ENCODE measurements around the gene MOXD1. TPM values are rescaled to one million over a fixed set of nuclear protein-coding genes. Genes with fewer than 3 reads are reported as not detected.
"Not testable (repeated sequence)": the region's sequence is repeated elsewhere in the genome, so short reads cannot be mapped to it uniquely, and the experiment has no call there.

MOXD1 gene
- total RNA-seq, 2 experiments from 2014 or later: not detected

DNA sequence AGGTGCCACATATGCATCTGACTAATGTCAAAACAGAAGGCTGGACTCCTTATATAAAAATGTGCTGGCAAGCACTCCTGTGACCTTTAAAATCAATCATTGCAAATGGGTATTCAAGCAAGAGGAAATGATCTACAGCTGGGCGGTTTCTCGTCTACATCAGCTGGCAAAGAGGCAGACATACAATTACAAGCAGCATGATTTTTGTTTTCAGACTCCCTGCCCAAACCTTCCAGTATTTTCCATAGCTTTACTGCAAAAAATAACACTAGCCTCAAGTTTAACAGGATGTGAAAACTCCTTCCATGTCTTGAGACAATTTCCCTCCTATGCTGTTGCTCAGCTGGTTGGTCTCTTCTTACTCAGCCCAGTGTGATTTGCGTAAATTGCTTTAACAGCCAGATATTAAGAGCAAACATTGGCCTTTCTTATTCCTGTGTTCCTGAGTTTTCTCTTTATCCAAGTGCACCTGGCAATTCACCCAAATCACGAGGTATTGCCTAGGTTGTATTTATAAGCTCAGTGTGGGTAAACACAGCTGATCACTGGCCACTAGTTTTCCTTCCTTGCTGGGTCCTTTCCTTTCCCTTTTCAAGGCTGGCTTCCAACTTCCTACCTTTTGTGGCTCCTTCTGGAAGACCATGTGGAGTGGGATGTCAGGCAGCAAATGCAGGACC, 130.4 kb downstream of the MOXD1 start:
- Mint-ChIP-seq H3K27me3 (peaks cover 6% of the 10 kb centered on the region), H3K4me1 (no peaks in the 10 kb centered on the region), H3K27ac (no peak overlapping the region), H3K4me3 (no peak overlapping the region), H3K36me3 (no peaks in the 10 kb centered on the region), H3K9me3 (no peaks in the 10 kb centered on the region)
- no peak for ATAC-seq (ENCODE audit: low read depth)
- POLR2A ChIA-PET: no interaction called here
- no peak for DNase-seq

DNA sequence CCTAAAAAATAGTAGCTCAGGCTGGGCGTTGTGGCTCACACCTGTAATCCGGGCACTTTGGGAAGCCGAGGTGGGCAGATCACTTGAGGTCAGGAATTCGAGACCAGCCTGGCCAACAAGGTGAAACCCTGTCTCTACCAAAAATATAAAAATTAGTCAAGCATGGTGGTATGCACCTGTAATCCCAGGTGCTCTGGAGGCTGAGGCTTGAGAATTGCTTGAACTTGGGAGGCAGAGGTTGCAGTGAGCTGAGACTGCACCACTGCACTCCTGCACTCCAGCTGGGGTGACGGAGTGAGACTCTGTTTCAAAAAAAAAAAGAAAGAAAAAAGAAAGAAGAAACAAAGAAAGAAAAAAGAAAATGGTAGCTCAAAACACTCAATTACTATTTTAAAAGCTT, 132.6 kb downstream of the MOXD1 start:
- H3K4me1 Mint-ChIP-seq; H3K9me3 Mint-ChIP-seq; H3K4me3 Mint-ChIP-seq; H3K36me3 Mint-ChIP-seq; DNase-seq; H3K27me3 Mint-ChIP-seq; H3K27ac Mint-ChIP-seq; ATAC-seq (ENCODE audit: low read depth); POLR2A ChIA-PET: not testable (repeated sequence)

DNA sequence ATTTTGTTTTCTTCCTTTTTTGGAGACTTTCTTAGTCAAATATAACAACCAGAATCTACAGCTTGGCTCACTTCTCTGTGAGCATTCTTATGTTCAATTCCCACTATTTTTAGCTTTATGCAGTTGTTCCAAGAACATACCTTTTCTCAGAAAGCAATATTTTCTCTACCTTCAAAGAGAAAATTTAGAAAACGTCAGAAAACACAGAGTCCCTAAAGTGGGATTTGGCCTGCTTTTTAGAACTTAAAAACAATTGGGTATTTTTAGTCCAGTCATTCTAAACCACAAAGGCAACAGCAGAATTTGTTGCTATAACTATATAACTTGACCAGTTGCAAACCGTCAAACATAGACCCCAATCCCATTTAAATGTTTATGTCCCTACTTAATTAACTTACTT, 133.1 kb downstream of the MOXD1 start:
- H3K27ac Mint-ChIP-seq: no peak overlapping the region
- no peaks in the 10 kb centered on the region for H3K9me3 Mint-ChIP-seq
- peaks cover 6% of the 10 kb centered on the region for H3K27me3 Mint-ChIP-seq
- no peak overlapping the region for H3K4me3 Mint-ChIP-seq
- H3K36me3 Mint-ChIP-seq: no peaks in the 10 kb centered on the region
- POLR2A ChIA-PET: no interaction called here
- no peaks in the 10 kb centered on the region for H3K4me1 Mint-ChIP-seq
- no peak for DNase-seq
- ATAC-seq (ENCODE audit: low read depth): no peak

DNA sequence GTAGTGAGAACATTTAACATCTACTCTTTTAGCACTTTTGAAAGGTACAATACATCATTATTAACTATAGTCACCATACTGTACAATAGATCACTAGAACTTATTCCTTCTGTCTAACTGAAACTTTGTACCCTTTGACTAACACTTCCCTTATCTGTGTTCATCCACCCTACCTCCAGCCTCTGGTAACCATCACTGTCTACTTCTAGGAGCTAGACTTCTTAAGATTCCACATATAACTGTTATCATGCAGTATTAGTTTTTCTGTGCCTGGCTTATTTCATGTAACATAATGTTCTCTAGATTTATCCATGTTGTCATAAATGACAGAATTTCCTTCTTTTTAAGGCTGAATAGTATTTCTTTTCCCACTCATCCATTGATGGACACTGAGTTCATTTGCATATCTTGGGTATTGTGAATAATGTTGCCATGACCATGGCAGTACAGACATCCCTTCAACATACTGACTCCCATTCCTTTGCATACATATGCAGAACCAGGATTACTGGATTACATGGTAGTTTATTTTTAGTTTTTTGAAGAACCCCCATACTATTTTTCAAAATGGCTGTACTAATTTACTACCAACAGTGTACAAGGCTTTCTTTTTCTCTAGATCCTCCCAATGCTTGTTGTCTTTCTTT, 135.7 kb downstream of the MOXD1 start:
- DNase-seq (no peak), ATAC-seq (ENCODE audit: low read depth) (no peak)
- H3K27ac Mint-ChIP-seq: no peak overlapping the region
- H3K27me3 Mint-ChIP-seq: peaks cover 6% of the 10 kb centered on the region
- H3K36me3 Mint-ChIP-seq: no peaks in the 10 kb centered on the region
- no peak overlapping the region for H3K4me3 Mint-ChIP-seq
- H3K4me1 Mint-ChIP-seq: no peaks in the 10 kb centered on the region
- H3K9me3 Mint-ChIP-seq: no peaks in the 10 kb centered on the region
- POLR2A ChIA-PET: no interaction called here

DNA sequence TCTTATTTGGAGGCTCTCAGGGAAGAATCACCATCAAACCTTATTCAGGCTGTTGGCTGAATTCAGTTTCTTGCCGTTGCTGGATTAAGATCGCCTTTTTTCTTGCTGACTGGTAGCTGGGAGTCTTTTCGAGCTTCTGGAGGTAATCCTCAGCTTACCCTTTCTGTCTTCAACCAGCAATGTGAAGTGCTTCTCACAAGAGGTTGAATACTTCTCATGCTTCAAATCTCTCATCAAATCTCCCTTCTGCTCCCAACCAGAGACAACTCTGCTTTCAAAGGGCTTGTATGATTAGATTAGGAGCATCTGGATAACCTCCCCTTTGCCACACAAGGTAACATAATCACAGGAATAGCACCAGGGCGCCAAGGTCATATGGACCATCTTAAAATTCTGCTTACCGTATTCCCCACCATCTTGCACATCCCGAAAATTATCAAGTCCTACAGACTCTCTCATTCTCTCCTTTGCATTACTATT, 137.2 kb downstream of the MOXD1 start:
- DNase-seq (no peak), ATAC-seq (ENCODE audit: low read depth) (no peak)
- POLR2A ChIA-PET: no interaction called here
- Mint-ChIP-seq H3K4me1 (no peaks in the 10 kb centered on the region), H3K36me3 (no peaks in the 10 kb centered on the region), H3K4me3 (no peak overlapping the region), H3K27ac (no peak overlapping the region), H3K27me3 (peaks cover 5% of the 10 kb centered on the region), H3K9me3 (no peaks in the 10 kb centered on the region)

DNA sequence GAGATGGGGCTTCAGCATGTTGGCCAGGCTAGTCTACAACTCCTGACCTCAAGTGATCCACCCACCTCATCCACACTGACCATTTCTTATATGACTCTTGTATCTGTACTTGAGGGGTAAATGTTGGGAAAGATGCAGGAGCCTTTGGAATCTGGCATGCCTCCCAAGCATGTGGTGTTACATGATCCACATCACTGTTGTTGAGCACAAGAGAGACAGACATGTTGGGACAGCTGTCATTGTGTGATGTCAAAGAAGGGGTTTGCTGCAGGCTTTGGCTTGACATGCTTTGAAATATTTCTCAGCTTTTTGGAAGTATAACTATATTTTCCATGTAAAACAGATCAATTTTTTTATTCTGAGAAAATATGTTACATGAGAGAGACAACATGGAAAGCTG, 139.9 kb downstream of the MOXD1 start:
- Mint-ChIP-seq H3K4me3 (no peak overlapping the region), H3K4me1 (no peaks in the 10 kb centered on the region), H3K27me3 (peaks cover 5% of the 10 kb centered on the region), H3K27ac (no peak overlapping the region), H3K36me3 (no peaks in the 10 kb centered on the region), H3K9me3 (no peaks in the 10 kb centered on the region)
- DNase-seq (no peak), ATAC-seq (ENCODE audit: low read depth) (no peak)
- POLR2A ChIA-PET: no interaction called here

DNA sequence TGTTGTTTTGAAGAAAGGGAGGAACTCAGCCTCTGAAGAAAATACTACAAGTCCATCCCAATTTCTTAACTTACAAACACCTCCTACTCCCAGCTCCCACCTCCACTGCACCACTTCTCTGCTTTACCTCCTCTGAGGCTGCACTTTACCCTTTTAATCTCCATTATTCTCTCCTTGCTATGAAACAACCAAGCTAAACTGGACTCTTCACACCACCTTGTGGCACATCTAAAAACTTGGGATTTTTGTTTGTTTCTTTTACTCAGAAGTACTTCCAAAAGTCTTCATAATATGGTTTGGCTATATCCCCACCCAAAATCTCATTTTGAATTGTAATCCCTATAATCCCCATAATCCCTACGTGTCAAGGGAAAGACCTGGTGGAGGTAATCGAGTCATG, 142.2 kb downstream of the MOXD1 start:
- Mint-ChIP-seq H3K27ac (no peak overlapping the region), H3K4me1 (no peaks in the 10 kb centered on the region), H3K36me3 (no peaks in the 10 kb centered on the region), H3K4me3 (no peak overlapping the region), H3K9me3 (no peaks in the 10 kb centered on the region), H3K27me3 (peaks cover 2% of the 10 kb centered on the region)
- POLR2A ChIA-PET: no interaction called here
- no peak for ATAC-seq (ENCODE audit: low read depth)
- DNase-seq: no peak

DNA sequence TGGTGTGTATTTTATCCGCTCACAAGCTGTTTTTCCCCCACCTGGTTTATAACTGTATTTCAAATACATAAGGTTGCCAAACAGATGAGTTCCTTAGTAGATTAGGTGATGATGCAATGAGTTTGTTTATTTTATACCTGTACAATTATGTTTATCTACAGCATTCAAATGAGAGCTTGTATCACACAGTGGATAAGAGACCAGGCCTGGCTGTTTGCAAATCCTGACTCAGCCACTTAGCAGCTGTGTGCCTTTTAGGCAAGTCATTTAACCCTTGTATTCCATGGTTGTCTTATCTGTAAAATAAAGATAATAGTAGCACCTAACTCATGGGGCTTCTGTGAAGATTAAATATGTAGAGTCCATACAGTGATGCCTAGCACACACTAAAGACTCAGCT, 143.7 kb downstream of the MOXD1 start:
- H3K9me3 Mint-ChIP-seq: no peaks in the 10 kb centered on the region
- H3K36me3 Mint-ChIP-seq: no peaks in the 10 kb centered on the region
- peaks cover 3% of the 10 kb centered on the region for H3K27me3 Mint-ChIP-seq
- no peak overlapping the region for H3K4me3 Mint-ChIP-seq
- no peaks in the 10 kb centered on the region for H3K4me1 Mint-ChIP-seq
- no peak for ATAC-seq (ENCODE audit: low read depth)
- DNase-seq: no peak
- POLR2A ChIA-PET: no interaction called here
- H3K27ac Mint-ChIP-seq: no peak overlapping the region

DNA sequence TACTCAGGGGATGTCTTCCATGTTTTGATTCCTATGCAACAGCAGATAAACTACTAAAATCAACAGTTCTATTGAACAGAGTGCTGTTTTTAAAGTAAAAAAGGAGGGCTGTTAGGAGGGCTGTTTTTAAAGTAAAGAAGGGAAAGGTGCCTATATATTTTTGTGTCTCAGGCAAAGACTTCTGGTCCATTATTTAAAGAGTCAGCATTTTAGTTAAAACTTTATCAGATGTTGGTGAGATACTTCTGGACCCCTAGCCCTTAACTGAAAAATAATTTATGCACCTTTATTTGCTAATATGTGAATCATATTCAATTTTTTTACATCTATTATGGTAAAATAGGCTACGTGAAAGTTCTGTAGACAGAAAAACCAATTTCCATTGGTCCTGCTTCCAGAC, 144.8 kb downstream of the MOXD1 start:
- Mint-ChIP-seq H3K9me3 (peaks cover 2% of the 10 kb centered on the region), H3K27me3 (peaks cover 6% of the 10 kb centered on the region), H3K36me3 (no peaks in the 10 kb centered on the region), H3K27ac (no peak overlapping the region), H3K4me1 (no peaks in the 10 kb centered on the region), H3K4me3 (no peak overlapping the region)
- DNase-seq (no peak), ATAC-seq (ENCODE audit: low read depth) (no peak)
- POLR2A ChIA-PET: no interaction called here

DNA sequence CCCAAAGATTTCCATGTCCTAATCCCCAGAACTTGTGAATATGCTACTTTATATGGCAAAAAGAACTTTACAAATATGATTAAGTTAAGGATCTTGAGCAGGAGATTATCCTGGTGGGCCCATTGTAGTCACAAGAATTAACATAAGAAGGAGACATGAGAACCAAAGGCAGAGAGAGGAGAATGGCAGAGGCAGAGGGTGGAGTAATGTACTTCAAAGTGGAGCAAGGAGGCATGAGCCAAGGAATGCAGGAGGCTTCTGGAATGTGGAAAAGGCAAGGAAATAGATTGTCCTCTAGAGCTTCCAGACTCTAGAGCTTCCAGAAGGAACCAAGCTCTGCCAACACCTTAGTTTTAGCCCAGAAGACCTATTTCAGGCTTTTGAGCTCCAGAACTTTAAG, 147.4 kb downstream of the MOXD1 start:
- Mint-ChIP-seq H3K27ac (no peak overlapping the region), H3K4me3 (no peak overlapping the region), H3K27me3 (peaks cover 6% of the 10 kb centered on the region), H3K36me3 (no peaks in the 10 kb centered on the region), H3K4me1 (no peaks in the 10 kb centered on the region), H3K9me3 (peaks cover 2% of the 10 kb centered on the region)
- POLR2A ChIA-PET: no interaction called here
- no peak for ATAC-seq (ENCODE audit: low read depth)
- no peak for DNase-seq

DNA sequence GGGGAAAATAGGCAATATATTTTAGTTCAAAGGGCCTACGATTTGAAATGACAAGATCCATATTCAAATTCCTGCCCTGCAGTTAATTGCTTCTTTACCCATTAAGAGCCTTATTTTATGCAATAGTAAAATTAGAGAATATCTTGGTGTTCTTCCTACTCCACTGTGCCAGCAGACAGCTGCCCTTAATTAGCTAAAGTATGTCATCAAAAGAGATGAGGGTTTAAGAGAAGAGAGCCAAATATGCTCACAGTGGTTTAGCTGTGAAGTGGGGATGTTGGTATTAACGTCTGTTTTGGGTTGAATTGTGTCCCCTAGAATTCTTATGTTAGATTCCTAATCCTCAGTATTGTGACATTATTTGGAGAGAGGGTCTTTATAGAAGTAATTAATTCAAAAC, 148.1 kb downstream of the MOXD1 start:
- DNase-seq (no peak), ATAC-seq (ENCODE audit: low read depth) (no peak)
- no peaks in the 10 kb centered on the region for H3K4me1 Mint-ChIP-seq
- H3K4me3 Mint-ChIP-seq: no peak overlapping the region
- H3K27me3 Mint-ChIP-seq: peaks cover 4% of the 10 kb centered on the region
- POLR2A ChIA-PET: no interaction called here
- peaks cover 2% of the 10 kb centered on the region for H3K9me3 Mint-ChIP-seq
- no peaks in the 10 kb centered on the region for H3K36me3 Mint-ChIP-seq
- H3K27ac Mint-ChIP-seq: no peak overlapping the region

DNA sequence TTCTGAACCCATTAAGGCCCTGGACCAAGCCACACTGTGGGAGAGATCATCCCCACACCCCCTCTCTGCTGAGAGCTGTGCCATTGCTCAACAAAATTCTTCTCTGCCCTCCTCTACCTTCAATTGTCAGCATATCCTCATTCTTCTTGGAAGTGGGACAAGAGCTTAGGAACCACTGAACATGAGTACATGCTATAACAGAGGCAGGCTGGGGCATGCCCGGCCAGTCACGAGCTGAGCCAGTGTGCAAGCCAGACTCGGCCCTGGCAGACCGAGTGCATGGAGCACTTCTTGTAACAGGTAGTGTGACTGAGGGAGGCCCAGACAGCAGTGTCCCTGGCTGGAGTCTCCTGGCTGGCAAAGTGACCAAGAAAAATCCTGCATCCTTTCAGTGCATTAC, 149.2 kb downstream of the MOXD1 start:
- POLR2A ChIA-PET: no interaction called here
- Mint-ChIP-seq H3K27ac (no peak overlapping the region), H3K4me1 (no peaks in the 10 kb centered on the region), H3K9me3 (peaks cover 2% of the 10 kb centered on the region), H3K4me3 (no peak overlapping the region), H3K36me3 (no peaks in the 10 kb centered on the region), H3K27me3 (peaks cover 4% of the 10 kb centered on the region)
- DNase-seq (no peak), ATAC-seq (ENCODE audit: low read depth) (no peak)

DNA sequence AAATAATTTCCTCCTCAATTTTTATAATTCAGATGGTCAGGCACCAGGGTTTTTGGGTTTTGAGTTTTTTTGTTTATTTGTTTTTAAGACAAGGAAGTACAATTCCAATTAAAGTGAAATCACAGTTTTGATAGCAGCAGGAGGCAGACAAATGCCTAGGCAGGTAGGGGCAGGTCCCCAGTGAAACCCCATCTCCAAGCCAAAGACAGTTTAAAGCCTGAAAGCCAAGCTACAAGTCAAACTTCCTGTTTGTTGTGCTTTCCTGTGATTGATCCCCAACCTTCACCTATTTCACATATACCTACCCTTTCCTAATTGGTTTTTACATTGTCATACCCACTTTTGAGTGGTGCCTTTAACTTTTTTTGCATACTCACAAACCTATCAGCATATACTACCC, 149.6 kb downstream of the MOXD1 start:
- Mint-ChIP-seq H3K9me3 (peaks cover 2% of the 10 kb centered on the region), H3K27ac (no peak overlapping the region), H3K4me1 (no peaks in the 10 kb centered on the region), H3K27me3 (peaks cover 4% of the 10 kb centered on the region), H3K4me3 (no peak overlapping the region), H3K36me3 (no peaks in the 10 kb centered on the region)
- ATAC-seq (ENCODE audit: low read depth): no peak
- no peak for DNase-seq
- POLR2A ChIA-PET: no interaction called here

DNA sequence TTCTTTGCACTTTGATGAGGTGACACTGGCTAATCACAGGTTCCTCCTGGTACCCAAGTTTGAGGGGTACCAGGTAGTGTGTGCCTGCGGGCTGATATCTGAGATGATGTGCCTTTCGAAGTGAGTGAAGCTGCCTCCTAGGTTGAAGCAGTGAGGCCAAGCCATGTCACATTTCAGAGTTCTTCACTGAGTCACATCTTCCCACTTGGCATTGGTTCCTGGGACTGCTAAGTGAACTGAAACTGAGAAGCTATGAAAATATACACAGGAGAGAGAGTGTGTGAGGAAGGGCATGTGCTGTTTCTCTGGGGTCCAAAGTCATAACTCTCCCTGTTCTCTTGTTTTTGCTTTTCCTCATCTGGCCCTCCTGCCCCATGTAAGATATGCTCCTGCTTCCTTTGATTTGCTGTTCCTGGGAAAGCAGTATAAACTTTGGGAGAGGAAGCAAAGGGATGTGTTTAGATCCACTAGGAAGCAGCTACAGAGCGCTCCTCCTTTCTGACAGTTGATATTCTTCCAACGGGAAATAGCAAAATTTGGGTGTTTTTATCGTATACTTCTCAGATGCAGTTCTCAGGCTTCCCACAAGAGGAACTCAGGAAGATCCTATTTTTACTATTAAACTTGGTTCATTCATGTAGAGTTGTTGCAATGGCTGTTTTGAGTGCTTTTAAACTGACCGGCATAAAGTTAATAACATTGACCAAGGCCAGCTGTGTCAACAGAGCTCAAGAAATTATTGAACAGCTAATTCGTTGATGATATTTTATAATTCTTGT, 153.7 kb downstream of the MOXD1 start:
- POLR2A ChIA-PET: no interaction called here
- no peaks in the 10 kb centered on the region for H3K36me3 Mint-ChIP-seq
- H3K4me3 Mint-ChIP-seq: no peak overlapping the region
- ATAC-seq (ENCODE audit: low read depth) (no peak), DNase-seq (no peak)
- H3K27me3 Mint-ChIP-seq: peaks cover 3% of the 10 kb centered on the region
- H3K9me3 Mint-ChIP-seq: peaks cover 2% of the 10 kb centered on the region
- H3K27ac Mint-ChIP-seq: no peak overlapping the region
- H3K4me1 Mint-ChIP-seq: no peaks in the 10 kb centered on the region

Measured in activated naive CD8-positive, alpha-beta T cell treated with anti-CD3 and anti-CD28 coated beads, Interleukin-2, amount 10 ng/mL, durations not matched to agents 7 days and 5 days (primary cell).